ENCODE measurements around the gene RRAGB. TPM values are rescaled to one million over a fixed set of nuclear protein-coding genes. Genes with fewer than 3 reads are reported as not detected.

Gene RRAGB
- total RNA-seq, 2 donors from 2014 or later = 8.5 to 8.7 TPM

Other genes starting within 250 kb of the RRAGB start
- gene USP51, start 227.9 kb upstream of the RRAGB start, total RNA-seq = 1 to 10 TPM; 1.9 to 3.9 TPM
- not detected for gene FOXR2, start 94.3 kb upstream of the RRAGB start, total RNA-seq